Astrocyte of the cerebellum (primary cell): ENCODE measurements around the gene GJA10.

Source experiments
- DNase-seq: peaks from one replicate; pipeline ENCODE4 v3.0.0-alpha.2; 2011; ENCODE audit warnings: low read depth
- H3K4me3 ChIP-seq: 2 replicates; pipeline ENCODE4 v1.5.1; 2011; ENCODE audit warnings: mild to moderate bottlenecking, low read depth, low read length, moderate library complexity
- in situ Hi-C: cut with HindIII; loops from 2 replicates; pipeline ENCODE4 v1.10.0; 2017; ENCODE audit warnings: low sequenced_read_pairs
- TF ChIP-seq, protein P1 (sequence below): IDR thresholded peaks from 2 replicates; pipeline ENCODE4 v1.5.1; 2012; ENCODE audit warnings: low read length, low read depth, moderate library complexity, mild to moderate bottlenecking; ENCODE audit errors: missing control alignments

GJA10 gene

GRCh38 chr6:89927791-89928550, 33.7 kb downstream of the GJA10 start:
- DNase-seq = no peak
- H3K4me3 ChIP-seq = no peak overlapping the region
- in situ Hi-C loops = no loop called here
- TF ChIP-seq, protein P1, sequence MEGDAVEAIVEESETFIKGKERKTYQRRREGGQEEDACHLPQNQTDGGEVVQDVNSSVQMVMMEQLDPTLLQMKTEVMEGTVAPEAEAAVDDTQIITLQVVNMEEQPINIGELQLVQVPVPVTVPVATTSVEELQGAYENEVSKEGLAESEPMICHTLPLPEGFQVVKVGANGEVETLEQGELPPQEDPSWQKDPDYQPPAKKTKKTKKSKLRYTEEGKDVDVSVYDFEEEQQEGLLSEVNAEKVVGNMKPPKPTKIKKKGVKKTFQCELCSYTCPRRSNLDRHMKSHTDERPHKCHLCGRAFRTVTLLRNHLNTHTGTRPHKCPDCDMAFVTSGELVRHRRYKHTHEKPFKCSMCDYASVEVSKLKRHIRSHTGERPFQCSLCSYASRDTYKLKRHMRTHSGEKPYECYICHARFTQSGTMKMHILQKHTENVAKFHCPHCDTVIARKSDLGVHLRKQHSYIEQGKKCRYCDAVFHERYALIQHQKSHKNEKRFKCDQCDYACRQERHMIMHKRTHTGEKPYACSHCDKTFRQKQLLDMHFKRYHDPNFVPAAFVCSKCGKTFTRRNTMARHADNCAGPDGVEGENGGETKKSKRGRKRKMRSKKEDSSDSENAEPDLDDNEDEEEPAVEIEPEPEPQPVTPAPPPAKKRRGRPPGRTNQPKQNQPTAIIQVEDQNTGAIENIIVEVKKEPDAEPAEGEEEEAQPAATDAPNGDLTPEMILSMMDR = no peak

DNA sequence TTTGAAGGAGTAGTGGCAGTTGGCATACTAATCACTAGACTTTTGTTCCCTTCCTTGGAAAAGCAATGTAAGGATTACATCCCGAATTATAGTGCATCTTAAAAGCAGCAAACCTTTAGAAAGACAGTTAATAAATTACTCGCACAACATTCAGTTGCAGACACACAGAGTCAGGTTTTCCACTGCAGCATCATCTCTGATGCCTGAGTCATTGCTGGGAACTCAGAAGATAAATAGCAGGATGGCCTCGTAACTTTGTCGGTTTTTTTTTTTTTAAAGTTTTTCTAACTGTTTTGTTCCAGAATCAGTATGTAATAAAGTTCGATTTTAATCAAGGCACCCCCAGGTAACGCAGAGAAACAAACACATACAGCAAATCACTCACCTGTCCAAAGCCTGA, 34.3 kb downstream of the GJA10 start:
- in situ Hi-C loops = no loop called here
- no peak overlapping the region for H3K4me3 ChIP-seq
- TF ChIP-seq, protein P1 = no peak
- no peak for DNase-seq

DNA sequence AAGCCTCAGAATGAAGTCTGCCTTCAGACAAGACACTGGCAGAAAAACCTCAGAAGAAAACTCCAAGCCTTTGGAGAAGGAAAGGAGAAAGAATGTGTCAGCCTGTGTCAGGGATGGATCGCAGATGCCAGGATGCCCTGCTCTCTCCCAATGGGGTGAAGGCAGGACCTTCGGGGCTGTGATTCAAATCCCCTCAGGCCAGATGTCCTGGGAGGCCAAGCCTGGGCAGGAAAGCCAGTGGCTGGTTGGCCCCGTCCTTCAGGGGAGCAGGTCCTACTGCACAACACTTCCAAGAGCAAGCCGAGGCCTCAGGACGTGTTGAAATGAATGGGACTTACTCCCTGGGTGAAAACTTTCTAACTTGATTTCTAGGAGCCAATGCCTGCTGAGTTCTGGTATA, 36.5 kb downstream of the GJA10 start:
- TF ChIP-seq, protein P1 = no peak
- in situ Hi-C loops = no loop called here
- H3K4me3 ChIP-seq = no peak overlapping the region
- no peak for DNase-seq

- no peak overlapping the region for H3K4me3 ChIP-seq
- DNase-seq = no peak
- in situ Hi-C loops = no loop called here
- TF ChIP-seq, protein P1 = no peak
Observed at GRCh38 chr6:89932245-89932802, 38.1 kb downstream of the GJA10 start.

- H3K4me3 ChIP-seq = no peak overlapping the region
- in situ Hi-C loops = no loop called here
- TF ChIP-seq, protein P1 = no peak
- no peak for DNase-seq
Observed at GRCh38 chr6:89934685-89935366, 40.6 kb downstream of the GJA10 start.

GRCh38 chr6:89936177-89936576, 41.9 kb downstream of the GJA10 start:
- no peak for DNase-seq
- TF ChIP-seq, protein P1 = no peak
- H3K4me3 ChIP-seq = no peak overlapping the region
- in situ Hi-C loops = no loop called here
